HepG2 (cell line): ENCODE results near the gene RITA1. TPM values are rescaled to one million over a fixed set of nuclear protein-coding genes. Genes with fewer than 3 reads are reported as not detected.

Experiments
- ATAC-seq: fragments of 200-7000 bp; cut with Tn5 transposase; 3 replicates; pipeline ENCODE4 v1.9.1; 2020; ENCODE audit warnings: mild to moderate bottlenecking, moderate library complexity
- BruUV-seq: library from RNA; stranded (reverse); fragments of 400-500 nt; replicated peaks from 2 replicates; lab custom pipeline; 2021; lab: Mats Ljungman, UMichigan
- CTCF ChIA-PET: fragments of 300-600 bp; formaldehyde crosslinking; extraction: SDS; loops from one replicate; lab custom pipeline; 2021; ENCODE audit warnings: low total read pairs, inconsistent platforms, low intra/inter-chr PET ratio; lab: Yijun Ruan, JAX
- POLR2A ChIA-PET: fragments of 350-600 bp; sonication (Branson Sonifier 250); formaldehyde crosslinking; loops from one replicate; lab custom pipeline; 2020; ENCODE audit warnings: antibody characterized with exemption, inconsistent platforms; lab: Yijun Ruan, JAX
- DNase-seq: peaks from one replicate; pipeline ENCODE4 v3.0.0-alpha.2; 2015; ENCODE audit warnings: low spot score
- FAIRE-seq: peaks from 3 replicates; lab custom pipeline; 2011; peaks lifted over from hg19 to GRCh38; lab: Jason Lieb, UNC
- H2AFZ ChIP-seq: one replicate; pipeline ENCODE4 v1.6.1; 2011; ENCODE audit warnings: low read length, inconsistent platforms
- H3K27ac ChIP-seq: fragments of 300-600 bp; 3 replicates; pipeline ENCODE4 v1.8.0; 2011; ENCODE audit warnings: mixed run types, mild to moderate bottlenecking, mixed read lengths, low read length, inconsistent platforms; ENCODE audit not compliant: insufficient read depth; ENCODE audit errors: extremely low read length
- H3K27me3 ChIP-seq, 2 experiments: fragments of 200-600 bp in 1 of 2; 2 replicates in 1 of 2; 3 replicates in 1 of 2; pipeline versions ENCODE4 v1.6.0 to v1.8.0; 2011; ENCODE audit warnings: low read length in 2 of 2, mild to moderate bottlenecking in 2 of 2, moderate library complexity in 2 of 2, inconsistent platforms in 1 of 2; ENCODE audit not compliant: insufficient read depth in 2 of 2, control insufficient read depth in 1 of 2
- H3K36me3 ChIP-seq, 2 experiments: fragments of 200-600 bp in 1 of 2; replicated peaks in 1 of 2; 2 replicates in 1 of 2; 3 replicates in 1 of 2; pipeline versions ENCODE4 v1.5.1 to v1.8.0; 2011; ENCODE audit warnings: low read length in 2 of 2, inconsistent platforms in 1 of 2; ENCODE audit not compliant: insufficient read depth in 2 of 2, control insufficient read depth in 1 of 2
- H3K4me1 ChIP-seq: 2 replicates; pipeline ENCODE4 v1.5.1; 2012; ENCODE audit warnings: low read length, inconsistent platforms; ENCODE audit not compliant: insufficient read depth
- H3K4me2 ChIP-seq: 2 replicates; pipeline ENCODE4 v1.6.0; 2011; ENCODE audit warnings: low read depth, low read length, inconsistent platforms
- H3K4me3 ChIP-seq, 3 experiments: fragments of 200-600 bp in 1 of 3; sonication (generic), shearing (Covaris generic) in 1 of 3; replicated peaks in 1 of 3; 2 replicates each; pipeline ENCODE4 v1.5.1; 2011 to 2016; ENCODE audit warnings: low read length in 3 of 3, inconsistent platforms in 2 of 3, low read depth in 2 of 3, mild to moderate bottlenecking in 2 of 3, control low read depth in 1 of 3, mixed read lengths in 1 of 3; ENCODE audit not compliant: insufficient read depth in 1 of 3
- H3K79me2 ChIP-seq: one replicate; pipeline ENCODE4 v1.6.1; 2011; ENCODE audit warnings: low read length, inconsistent platforms; ENCODE audit not compliant: insufficient read depth
- H3K9ac ChIP-seq: 2 replicates; pipeline ENCODE4 v1.6.0; 2011; ENCODE audit warnings: mild to moderate bottlenecking, low read depth, low read length, inconsistent platforms; ENCODE audit not compliant: insufficient read depth
- H3K9me3 ChIP-seq: 2 replicates; pipeline ENCODE4 v1.5.1; 2012; ENCODE audit warnings: mild to moderate bottlenecking, low read length
- H4K20me1 ChIP-seq: 2 replicates; pipeline ENCODE4 v1.6.0; 2011; ENCODE audit warnings: inconsistent platforms, mild to moderate bottlenecking, low read length, moderate library complexity; ENCODE audit not compliant: insufficient read depth
- AKAP8 ChIP-seq: sonication (generic); formaldehyde crosslinking; IDR thresholded peaks from 2 replicates; pipeline ENCODE4 v1.5.1; 2020; ENCODE audit warnings: mild to moderate bottlenecking, missing genetic modification reagents
- CCAR2 ChIP-seq: fragments of 200-400 bp; formaldehyde crosslinking; optimal IDR thresholded peaks from 2 replicates; pipeline ENCODE3; 2018; ENCODE audit warnings: low read depth, mild to moderate bottlenecking, low read length, moderate library complexity
- DR1 ChIP-seq: sonication (generic); formaldehyde crosslinking; IDR thresholded peaks from 2 replicates; pipeline ENCODE4 v1.8.0; 2021; ENCODE audit warnings: mild to moderate bottlenecking, missing genetic modification reagents, inconsistent platforms
- ETV5 ChIP-seq: IDR thresholded peaks from 2 replicates; pipeline ENCODE4 v1.6.1; 2018; ENCODE audit warnings: missing biosample characterization, missing genetic modification reagents, inconsistent platforms, borderline replicate concordance
- FOXP1 ChIP-seq, 2 experiments: fragments of 450-650 bp in 1 of 2; IDR thresholded peaks; 2 replicates each; pipeline ENCODE4 v1.6.1; 2017 to 2018; ENCODE audit warnings: antibody characterized with exemption in 1 of 2
- HOXA3 ChIP-seq: sonication (generic); formaldehyde crosslinking; IDR thresholded peaks from 2 replicates; pipeline ENCODE4 v1.5.0; 2020; ENCODE audit warnings: missing genetic modification reagents
- ISL2 ChIP-seq: sonication (generic); formaldehyde crosslinking; IDR thresholded peaks from 2 replicates; pipeline ENCODE4 v1.5.0; 2020; ENCODE audit warnings: missing genetic modification reagents
- MIER3 ChIP-seq: IDR thresholded peaks from 2 replicates; pipeline ENCODE4 v1.6.1; 2016; ENCODE audit warnings: missing compliant biosample characterization, borderline replicate concordance
- NFKBIZ ChIP-seq: IDR thresholded peaks from 2 replicates; pipeline ENCODE4 v1.6.1; 2018; ENCODE audit warnings: missing genetic modification reagents, missing compliant biosample characterization
- NR2C2 ChIP-seq: sonication (generic); formaldehyde crosslinking; IDR thresholded peaks from 2 replicates; pipeline ENCODE4 v1.4.0; 2020; ENCODE audit warnings: missing genetic modification reagents, mild to moderate bottlenecking, moderate library complexity, borderline replicate concordance
- PLRG1 ChIP-seq: fragments of 450-650 bp; conservative IDR thresholded peaks from 2 replicates; pipeline ENCODE4 v1.6.1; 2016
- RFX5 ChIP-seq: IDR thresholded peaks from 2 replicates; pipeline ENCODE4 v1.6.1; 2011; ENCODE audit warnings: low read depth, low read length, improper control_type of control experiment
- RXRB ChIP-seq: IDR thresholded peaks from 2 replicates; pipeline ENCODE4 v1.6.1; 2016; ENCODE audit warnings: borderline replicate concordance, missing genetic modification reagents, missing compliant biosample characterization
- SNAPC2 ChIP-seq: sonication (generic); formaldehyde crosslinking; IDR thresholded peaks from 2 replicates; pipeline ENCODE4 v1.8.1; 2022; ENCODE audit warnings: mild to moderate bottlenecking, missing genetic modification reagents
- TMF1 ChIP-seq: sonication (generic); formaldehyde crosslinking; IDR thresholded peaks from 2 replicates; pipeline ENCODE4 v1.8.1; 2022; ENCODE audit warnings: low read depth, missing genetic modification reagents
- XBP1 ChIP-seq: sonication (generic); formaldehyde crosslinking; IDR thresholded peaks from 2 replicates; pipeline ENCODE4 v1.5.0; 2020; ENCODE audit warnings: missing genetic modification reagents
- ZBTB7B ChIP-seq: sonication (generic); formaldehyde crosslinking; IDR thresholded peaks from 2 replicates; pipeline ENCODE4 v1.4.0; 2020; ENCODE audit warnings: missing genetic modification reagents
- ZMYM2 ChIP-seq: sonication (generic); formaldehyde crosslinking; IDR thresholded peaks from 2 replicates; pipeline ENCODE4 v1.8.0; 2022; ENCODE audit warnings: mild to moderate bottlenecking, missing genetic modification reagents
- ZNF180 ChIP-seq: sonication (generic); formaldehyde crosslinking; IDR thresholded peaks from 2 replicates; pipeline ENCODE4 v1.4.0; 2020; ENCODE audit warnings: low read depth, missing genetic modification reagents, borderline replicate concordance
- ZNF232 ChIP-seq: sonication (generic); formaldehyde crosslinking; IDR thresholded peaks from 2 replicates; pipeline ENCODE4 v1.4.0; 2020; ENCODE audit warnings: missing genetic modification reagents, borderline replicate concordance
- ZNF264 ChIP-seq: sonication (generic); formaldehyde crosslinking; IDR thresholded peaks from 2 replicates; pipeline ENCODE4 v1.4.0; 2020; ENCODE audit warnings: missing genetic modification reagents
- ZNF337 ChIP-seq: sonication (generic); formaldehyde crosslinking; IDR thresholded peaks from 2 replicates; pipeline ENCODE4 v1.5.1; 2020; ENCODE audit warnings: missing genetic modification reagents, low read depth, mild to moderate bottlenecking, borderline replicate concordance
- ZNF362 ChIP-seq: sonication (generic); formaldehyde crosslinking; IDR thresholded peaks from 2 replicates; pipeline ENCODE4 v1.4.0; 2020; ENCODE audit warnings: missing genetic modification reagents, mild to moderate bottlenecking, borderline replicate concordance
- ZNF468 ChIP-seq: sonication (generic); formaldehyde crosslinking; IDR thresholded peaks from 2 replicates; pipeline ENCODE4 v1.8.0; 2022; ENCODE audit warnings: mild to moderate bottlenecking, moderate library complexity, missing genetic modification reagents
- ZNF550 ChIP-seq: sonication (generic); formaldehyde crosslinking; IDR thresholded peaks from 2 replicates; pipeline ENCODE4 v1.4.0; 2020; ENCODE audit warnings: mild to moderate bottlenecking, missing genetic modification reagents, borderline replicate concordance
- WGBS: methylation state at CpG from one replicate; pipeline ENCODE4 v1.1.6; 2017; ENCODE audit warnings: low lambda C conversion rate; 5-methylcytosine and 5-hydroxymethylcytosine counted together
- in situ Hi-C: cut with HindIII; loops from 2 replicates; pipeline ENCODE4 v1.10.0; 2017; ENCODE audit warnings: low pct_unique_long_range_greater_than_20kb; ENCODE audit not compliant: extremely low pct_ligation_motif_present
- intact Hi-C: fragments of 100-400 bp; cut with micrococcal nuclease; formaldehyde crosslinking; loops from one replicate; pipeline ENCODE4 v1.10.0; 2022; ENCODE audit not compliant: unreplicated experiment
- polyA plus RNA-seq, 8 experiments: library from polyadenylated mRNA; depleted of rRNA in 3 of 8; stranded (reverse) in 7 of 8; unstranded in 1 of 8; fragments of >200 nt; fragmentation: Illumina TruSeq in 4 of 8; extraction: Trizol in 4 of 8; gene quantifications; 2 replicates each; pipeline versions ENCODE4 v1.2.1 to v1.2.3, GENCODE V29; 2011 to 2016; ENCODE audit warnings: low read depth in 4 of 8, missing spikeins in 1 of 8, mixed read lengths in 1 of 8; ENCODE audit not compliant: insufficient read depth in 1 of 8
- total RNA-seq, 5 experiments: library from RNA; depleted of rRNA; stranded (reverse); fragments of >200 nt; fragmentation: Illumina TruSeq; extraction: Trizol; gene quantifications; 2 replicates each; pipeline ENCODE4 v1.2.3, GENCODE V29; 2016; ENCODE audit warnings: low read depth in 1 of 5
- TF ChIP-seq, protein P1 (sequence below): IDR thresholded peaks from 2 replicates; pipeline ENCODE4 v1.6.1; 2016; ENCODE audit warnings: missing compliant biosample characterization, missing genetic modification reagents, borderline replicate concordance

The RITA1 gene
- total and polyA plus RNA-seq, 2 of the 13 experiments (the other 11 are each of a cell fraction or from before 2014, with no cell fraction given), result 12.4 to 28.9 TPM

GRCh38 chr12:113237748-113238147 is 52.2 kb downstream of the RITA1 start (continued):
- TF ChIP-seq ETV5 (CRISPR knock-in tag), result no peak
- TF ChIP-seq, protein P1, sequence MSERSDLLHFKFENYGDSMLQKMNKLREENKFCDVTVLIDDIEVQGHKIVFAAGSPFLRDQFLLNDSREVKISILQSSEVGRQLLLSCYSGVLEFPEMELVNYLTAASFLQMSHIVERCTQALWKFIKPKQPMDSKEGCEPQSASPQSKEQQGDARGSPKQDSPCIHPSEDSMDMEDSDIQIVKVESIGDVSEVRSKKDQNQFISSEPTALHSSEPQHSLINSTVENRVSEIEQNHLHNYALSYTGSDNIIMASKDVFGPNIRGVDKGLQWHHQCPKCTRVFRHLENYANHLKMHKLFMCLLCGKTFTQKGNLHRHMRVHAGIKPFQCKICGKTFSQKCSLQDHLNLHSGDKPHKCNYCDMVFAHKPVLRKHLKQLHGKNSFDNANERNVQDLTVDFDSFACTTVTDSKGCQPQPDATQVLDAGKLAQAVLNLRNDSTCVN (CRISPR knock-in tag), result no peak
- no peak for TF ChIP-seq RXRB (CRISPR knock-in tag)
- TF ChIP-seq PLRG1, result no peak
- no peak for TF ChIP-seq DR1 (CRISPR knock-in tag)
- no peak for TF ChIP-seq XBP1
- no peak for TF ChIP-seq NR2C2 (CRISPR knock-in tag)
- TF ChIP-seq CCAR2, result no peak
- no peak for TF ChIP-seq ZBTB7B (CRISPR knock-in tag)
- TF ChIP-seq AKAP8, result no peak

DNA sequence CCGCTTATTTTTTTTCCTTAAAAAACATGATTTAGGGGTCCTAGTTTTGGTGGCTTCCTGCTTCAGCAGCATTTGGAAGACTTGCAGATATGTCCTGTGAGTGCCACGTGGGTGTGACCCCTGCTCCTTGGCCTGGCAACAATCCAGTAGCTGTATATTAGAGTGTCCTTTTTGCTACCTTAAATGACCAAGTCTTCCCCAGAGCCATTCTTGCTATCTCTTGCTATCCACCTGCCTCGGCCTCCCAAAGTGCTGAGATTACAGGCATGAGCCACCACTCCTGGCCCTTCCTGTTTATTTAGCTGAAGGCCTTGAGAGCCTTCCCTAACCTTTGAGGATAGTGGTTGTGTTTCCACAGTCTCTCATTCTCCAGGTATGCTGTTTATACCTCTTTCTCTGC is 52.8 kb downstream of the RITA1 start:
- no TSS peak for BruUV-seq
- Histone ChIP-seq H3K27me3 (no peaks in the 10 kb centered on the region), H2AFZ (no peak overlapping the region), H4K20me1 (no peaks in the 10 kb centered on the region), H3K4me1 (peaks cover 53% of the 10 kb centered on the region), H3K4me3 (no peak overlapping the region), H3K9me3 (no peaks in the 10 kb centered on the region), H3K9ac (no peak overlapping the region), H3K79me2 (no peaks in the 10 kb centered on the region), H3K27ac (no peak overlapping the region), H3K36me3 (peaks cover 0 to 4% of the 10 kb centered on the region in 2 experiments; a peak in 3 of 5 replicates), H3K4me2 (no peak overlapping the region)
- ATAC-seq, result no peak
- WGBS, result 90% methylated on average over 3 of the region's 3 CpGs
- intact Hi-C loops (no loop called here), in situ Hi-C loops (no loop called here)
- FAIRE-seq, result no peak
- ChIA-PET POLR2A (interaction anchor here (2.3 to 3.7 kb wide), 2 partner anchors 8 to 16 kb away, joined by 7 to 17 read pairs; partner anchors contain the start of gene TPCN1), CTCF (no interaction called here)
- no peak for DNase-seq
- TF ChIP-seq TMF1 (no peak), MIER3 (CRISPR knock-in tag) (no peak), ZNF232 (no peak), RFX5 (no peak), ZMYM2 (no peak), ZNF337 (no peak), NFKBIZ (CRISPR knock-in tag) (no peak), ZNF468 (CRISPR knock-in tag) (no peak), ZNF362 (CRISPR knock-in tag) (no peak), ZNF264 (no peak), HOXA3 (CRISPR knock-in tag) (no peak), ZNF180 (CRISPR knock-in tag) (no peak), SNAPC2 (CRISPR knock-in tag) (no peak), FOXP1 (IDR thresholded peaks at IDR 0.05) (no peak), FOXP1 (CRISPR knock-in tag; IDR thresholded peaks at IDR 0.05) (no peak), ZNF550 (CRISPR knock-in tag) (no peak), ISL2 (CRISPR knock-in tag) (no peak), RXRB (CRISPR knock-in tag) (no peak)
